Heart left ventricle (tissue), 16 donors: Measurements from ENCODE around the gene EPHB6. TPM values are rescaled to one million over a fixed set of nuclear protein-coding genes. Genes with fewer than 3 reads are reported as not detected.
A peak's percentile ranks its signal among the peaks of the same experiment; 100 is the strongest.

Source experiments
- ATAC-seq, 4 donors: fragments of 200-7000 bp; cut with Tn5 transposase; one replicate each; pipeline ENCODE4 v1.9.1; 2020 to 2022; ENCODE audit warnings: moderate library complexity in 4 of 4, mild to moderate bottlenecking in 3 of 4, moderate number of reproducible peaks in 1 of 4
- DNase-seq, 5 donors: peaks; one replicate each; pipeline ENCODE4 v3.0.0-alpha.2; 2020
- H3K27ac ChIP-seq, 12 donors: fragments of 200-600 bp; sonication (generic) in 4 of 12; one replicate each; pipeline versions ENCODE4 v1.5.0 to v1.8.0; 2016 to 2022; ENCODE audit warnings: mild to moderate bottlenecking in 2 of 12
- H3K27me3 ChIP-seq, 9 donors: fragments of 200-600 bp; sonication (generic) in 2 of 9; one replicate each; pipeline versions ENCODE4 v1.5.1 to v1.8.0; 2016 to 2022; ENCODE audit warnings: mild to moderate bottlenecking in 3 of 9
- H3K36me3 ChIP-seq, 9 donors: fragments of 200-600 bp; sonication (generic) in 2 of 9; one replicate each; pipeline versions ENCODE4 v1.5.0 to v1.8.0; 2018 to 2022; ENCODE audit warnings: mild to moderate bottlenecking in 2 of 9
- H3K4me1 ChIP-seq, 12 donors: fragments of 200-600 bp; sonication (generic) in 4 of 12; one replicate each; pipeline versions ENCODE4 v1.5.0 to v1.8.0; 2016 to 2022; ENCODE audit warnings: mild to moderate bottlenecking in 3 of 12
- H3K4me3 ChIP-seq, 12 donors: fragments of 200-600 bp; sonication (generic) in 4 of 12; one replicate each; pipeline versions ENCODE4 v1.5.0 to v1.8.0; 2017 to 2022; ENCODE audit warnings: mild to moderate bottlenecking in 9 of 12, moderate library complexity in 4 of 12
- H3K9me3 ChIP-seq, 12 donors: fragments of 200-600 bp; sonication (generic) in 4 of 12; one replicate each; pipeline versions ENCODE4 v1.5.0 to v1.8.0; 2016 to 2022; ENCODE audit warnings: mild to moderate bottlenecking in 1 of 12
- POLR2A ChIP-seq, 2 donors: fragments of 450-650 bp; IDR thresholded peaks; one replicate each; pipeline ENCODE4 v1.6.1; 2017; ENCODE audit warnings: antibody characterized with exemption in 2 of 2, mild to moderate bottlenecking in 2 of 2, moderate library complexity in 2 of 2
- WGBS, 4 donors: extraction: QIAGEN DNeasy Blood & Tissue Kit in 2 of 4; methylation state at CpG; one replicate each; pipeline versions ENCODE4 v1.1.5 to v1.1.7; 2013 to 2018; 5-methylcytosine and 5-hydroxymethylcytosine counted together
- intact Hi-C, 10 donors: fragments of 100-400 bp; cut with DNase I; formaldehyde crosslinking; loops; one replicate each; pipeline versions ENCODE4 v1.11.1 to v1.14.2; 2022
- polyA plus RNA-seq, 2 donors: library from polyadenylated mRNA; stranded (reverse); fragments of 200-250 nt; gene quantifications; one replicate each; pipeline ENCODE4 v1.2.3, GENCODE V29; 2013
- total RNA-seq, 9 donors: library from RNA; depleted of rRNA in 2 of 9; stranded (reverse); fragments of >200 nt in 2 of 9; fragmentation: NEBNext Ultra II Directional in 3 of 9; extraction: Animal tissue kit (Norgen Biotek cat#: 25700) in 3 of 9; gene quantifications; one replicate each; pipeline versions ENCODE4 v1.1.0 to v1.2.4, GENCODE V29; 2016 to 2023
- TF ChIP-seq, protein P1 (sequence below), 12 donors: fragments of 200-600 bp; sonication (generic) in 4 of 12; IDR thresholded peaks; one replicate each; pipeline versions ENCODE4 v1.5.0 to v1.8.0; 2018 to 2022; ENCODE audit warnings: antibody characterized with exemption in 12 of 12, mild to moderate bottlenecking in 5 of 12
- donor health status: ischemic (EF 13 %, LVEDD 7.1; RV severe dilation, severe dysfunction).
- donor health status: healthy with polysubstance abuse.
- donor health status: DM: no; HTN: yes; CAD: no.
- donor health status: DM: no; HTN: no; CAD: no.
- donor health status: ischemic (EF 25% LVEDD 6.9; RV normal size, moderate dysfunction).
- donor health status: ischemic (EF 25% LVEDD 5.7; RV mildly dilated, moderate dysfunction).
- donor health status: healthy.
- donor health status: DM: yes; HTN: yes; CAD: no.
- donor health status: ischemic (EF 35%, LVEDD 5.7; RV mildly dilated, moderate dysfunction).
- donor health status: nonischemic (EF 11% LVEDD 7.7; RV severe dilation, severe dysfunction).
- donor health status: DM: yes; HTN: yes; CAD: no.
- donor health status: PGD.
- donor health status: ischemic (EF 29% LVEDD 5.4; RV normal size, mild dysfunction).
- donor health status: nonischemic (EF 23%, LVEDD 6.1; RV moderate dilation, normal function).

Gene EPHB6
- total and polyA plus RNA-seq, 11 donors: 1.5 to 20.3 (median 3.3) TPM

DNA sequence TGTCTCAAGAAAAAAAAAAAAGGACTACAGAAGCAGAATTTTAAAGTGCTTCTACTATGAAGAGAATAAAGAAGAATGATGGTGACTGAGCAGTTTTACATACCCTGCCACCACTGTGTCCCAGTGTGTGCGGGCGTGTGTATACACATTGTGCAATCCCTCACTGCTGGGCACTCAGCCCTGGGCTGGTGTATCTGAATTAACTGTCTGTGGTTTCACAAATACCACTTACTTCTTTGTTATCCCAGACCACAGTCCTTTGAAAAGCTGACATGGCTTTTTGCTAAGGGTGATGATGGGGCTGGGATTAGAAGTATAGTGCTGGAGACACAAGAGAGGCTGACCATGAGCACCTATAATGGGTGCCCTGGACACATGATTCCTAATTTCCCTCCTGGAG, 51.8 kb downstream of the EPHB6 start:
- TF ChIP-seq POLR2A (IDR thresholded peaks at IDR 0.05): no peak
- TF ChIP-seq, protein P1, sequence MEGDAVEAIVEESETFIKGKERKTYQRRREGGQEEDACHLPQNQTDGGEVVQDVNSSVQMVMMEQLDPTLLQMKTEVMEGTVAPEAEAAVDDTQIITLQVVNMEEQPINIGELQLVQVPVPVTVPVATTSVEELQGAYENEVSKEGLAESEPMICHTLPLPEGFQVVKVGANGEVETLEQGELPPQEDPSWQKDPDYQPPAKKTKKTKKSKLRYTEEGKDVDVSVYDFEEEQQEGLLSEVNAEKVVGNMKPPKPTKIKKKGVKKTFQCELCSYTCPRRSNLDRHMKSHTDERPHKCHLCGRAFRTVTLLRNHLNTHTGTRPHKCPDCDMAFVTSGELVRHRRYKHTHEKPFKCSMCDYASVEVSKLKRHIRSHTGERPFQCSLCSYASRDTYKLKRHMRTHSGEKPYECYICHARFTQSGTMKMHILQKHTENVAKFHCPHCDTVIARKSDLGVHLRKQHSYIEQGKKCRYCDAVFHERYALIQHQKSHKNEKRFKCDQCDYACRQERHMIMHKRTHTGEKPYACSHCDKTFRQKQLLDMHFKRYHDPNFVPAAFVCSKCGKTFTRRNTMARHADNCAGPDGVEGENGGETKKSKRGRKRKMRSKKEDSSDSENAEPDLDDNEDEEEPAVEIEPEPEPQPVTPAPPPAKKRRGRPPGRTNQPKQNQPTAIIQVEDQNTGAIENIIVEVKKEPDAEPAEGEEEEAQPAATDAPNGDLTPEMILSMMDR (IDR thresholded peaks at IDR 0.05): no peak

DNA sequence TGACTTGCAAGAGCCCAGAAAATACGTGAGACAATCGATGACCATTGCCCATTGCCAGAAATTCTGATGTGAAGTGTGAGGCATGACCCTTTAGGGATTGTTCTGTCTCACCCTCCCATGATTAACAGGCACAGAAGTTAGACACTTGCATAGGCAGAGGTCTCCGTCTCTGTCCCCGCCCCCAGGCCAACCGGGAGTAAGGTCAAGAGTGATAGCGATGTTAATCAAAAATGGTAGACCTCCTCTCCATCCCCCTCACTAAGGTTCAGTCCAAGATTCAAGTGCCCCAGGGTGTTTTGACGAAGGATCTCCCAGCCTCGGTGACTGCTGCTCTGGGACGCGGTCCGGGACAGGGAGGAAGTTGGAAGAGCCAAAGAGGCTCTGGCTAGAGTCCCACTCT, 53.4 kb downstream of the EPHB6 start:
- no peak for TF ChIP-seq POLR2A (IDR thresholded peaks at IDR 0.05)
- DNase-seq (no peak), ATAC-seq (peak in 1 of 4 donors; percentile 15)
- Histone ChIP-seq H3K4me3 (no peak overlapping the region), H3K9me3 (peaks cover 0 to 7% (median 0%) of the 10 kb centered on the region in 12 donors), H3K27me3 (no peaks in the 10 kb centered on the region), H3K4me1 (peaks cover 0 to 30% (median 0%) of the 10 kb centered on the region in 12 donors), H3K36me3 (no peaks in the 10 kb centered on the region), H3K27ac (peak overlapping the region in 1 of 12 donors; percentile 40)
- intact Hi-C loops: no loop called here
- 70 to 78% (median 73%) methylated on average over 11 of the region's 11 CpGs for WGBS, 4 donors

More for the DNA sequence above, 51.8 kb downstream of the EPHB6 start:
- WGBS, 4 donors: 70 to 91% (median 86%) methylated on average over 2 of the region's 2 CpGs
- Histone ChIP-seq H3K36me3 (no peaks in the 10 kb centered on the region), H3K27ac (no peak overlapping the region), H3K4me1 (peaks cover 0 to 29% (median 0%) of the 10 kb centered on the region in 12 donors), H3K9me3 (peaks cover 0 to 7% (median 0%) of the 10 kb centered on the region in 12 donors), H3K27me3 (no peaks in the 10 kb centered on the region), H3K4me3 (no peak overlapping the region)
- intact Hi-C loops: no loop called here
- no peak for ATAC-seq
- DNase-seq: no peak

DNA sequence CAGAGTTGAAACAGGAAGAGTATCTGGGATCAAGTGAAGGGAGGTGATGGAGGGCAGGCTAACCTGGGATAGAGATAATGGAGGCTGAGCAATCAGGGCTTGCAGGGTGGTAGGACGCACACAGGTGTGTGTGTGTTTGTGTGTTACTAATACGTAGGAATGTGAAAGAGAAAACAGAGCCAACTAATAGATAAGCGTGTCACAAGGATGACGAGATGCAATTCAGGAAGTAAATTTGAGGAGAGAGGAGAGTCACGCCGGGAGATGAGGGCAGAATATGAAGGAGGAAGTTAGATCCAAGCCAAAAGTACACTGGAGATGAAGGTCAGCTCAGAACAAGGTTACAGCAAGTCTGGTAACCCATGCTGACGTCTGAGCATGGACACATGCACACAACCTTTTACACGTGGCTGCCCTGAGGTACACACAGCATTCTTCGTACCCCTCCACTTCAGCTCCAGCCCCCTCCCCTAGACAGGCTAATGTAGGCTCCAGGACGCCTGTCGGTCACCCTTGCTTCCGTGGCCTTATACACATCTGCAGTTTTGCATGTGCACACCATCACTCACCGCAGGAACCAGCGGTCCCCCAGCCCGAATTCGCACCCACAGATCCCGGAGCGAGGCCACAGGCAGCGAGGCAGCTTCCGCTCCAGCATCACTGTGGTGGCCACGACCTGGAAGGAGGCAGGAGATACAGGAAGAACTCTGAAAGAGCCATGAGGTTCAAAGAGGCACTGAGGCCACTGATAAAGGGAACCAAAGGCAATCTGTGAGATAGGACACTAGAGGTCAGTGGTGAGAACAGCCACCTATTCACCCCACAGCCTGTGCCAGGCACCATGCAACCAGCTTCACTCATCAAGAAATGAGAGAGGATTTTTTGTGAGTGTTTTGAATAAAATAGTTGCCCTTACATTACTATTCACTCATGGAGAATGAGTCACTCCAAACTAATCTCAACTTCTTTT, 54.3 kb downstream of the EPHB6 start:
- intact Hi-C loops: no loop called here
- H3K9me3 ChIP-seq: peaks cover 0 to 6% (median 0%) of the 10 kb centered on the region in 12 donors
- WGBS, 4 donors: 61 to 64% (median 63%) methylated on average over 21 of the region's 21 CpGs
- no peaks in the 10 kb centered on the region for H3K36me3 ChIP-seq
- H3K27ac ChIP-seq: peak overlapping the region in 1 of 12 donors; percentile 40
- H3K4me1 ChIP-seq: peaks cover 0 to 30% (median 0%) of the 10 kb centered on the region in 12 donors
- TF ChIP-seq POLR2A (IDR thresholded peaks at IDR 0.05): no peak
- TF ChIP-seq, protein P1 (IDR thresholded peaks at IDR 0.05): peak in 3 of 12 donors; percentile 7 to 25 (median 11)
- ATAC-seq: peak in 2 of 4 donors; percentile 24 to 59
- H3K27me3 ChIP-seq: no peaks in the 10 kb centered on the region
- H3K4me3 ChIP-seq: no peak overlapping the region
- DNase-seq: no peak

DNA sequence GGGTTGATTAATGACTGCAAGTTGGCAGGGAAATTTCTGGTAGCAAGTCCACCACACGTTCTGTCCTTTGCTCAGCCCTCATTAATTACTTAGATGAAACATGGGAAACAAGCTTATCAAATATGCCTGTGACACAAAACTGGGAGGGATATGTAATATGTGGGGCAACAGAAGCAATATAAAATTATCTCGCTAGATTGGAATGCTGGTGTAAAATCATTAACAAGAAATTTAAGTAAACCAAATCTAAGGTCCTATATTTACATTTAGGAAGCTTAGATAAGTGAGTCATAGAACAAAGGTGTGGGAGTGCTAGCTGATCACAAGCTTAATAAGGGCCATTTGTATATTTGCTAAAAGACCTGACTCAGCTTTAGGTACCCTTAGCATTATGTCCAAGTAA, 55.2 kb downstream of the EPHB6 start:
- peaks cover 0 to 3% (median 0%) of the 10 kb centered on the region in 9 donors for H3K27me3 ChIP-seq
- no peak overlapping the region for H3K4me3 ChIP-seq
- no peak for DNase-seq
- H3K36me3 ChIP-seq: no peaks in the 10 kb centered on the region
- 61 to 76% (median 68%) methylated on average over 2 of the region's 2 CpGs for WGBS, 4 donors
- peaks cover 0 to 30% (median 0%) of the 10 kb centered on the region in 12 donors for H3K4me1 ChIP-seq
- intact Hi-C loops: no loop called here
- no peaks in the 10 kb centered on the region for H3K9me3 ChIP-seq
- no peak for ATAC-seq
- H3K27ac ChIP-seq: peak overlapping the region in 1 of 12 donors; percentile 40
- no peak for TF ChIP-seq POLR2A (IDR thresholded peaks at IDR 0.05)
- TF ChIP-seq, protein P1 (IDR thresholded peaks at IDR 0.05): no peak
